ENCODE data around the gene TTC3.

Gene TTC3

GRCh38 chr21:37184784-37185593 is 111.9 kb downstream of the TTC3 start:
- no peak overlapping the region for H3K4me3 ChIP-seq (ENCODE audit: low read depth, low read length)
- TF ChIP-seq, protein P1, sequence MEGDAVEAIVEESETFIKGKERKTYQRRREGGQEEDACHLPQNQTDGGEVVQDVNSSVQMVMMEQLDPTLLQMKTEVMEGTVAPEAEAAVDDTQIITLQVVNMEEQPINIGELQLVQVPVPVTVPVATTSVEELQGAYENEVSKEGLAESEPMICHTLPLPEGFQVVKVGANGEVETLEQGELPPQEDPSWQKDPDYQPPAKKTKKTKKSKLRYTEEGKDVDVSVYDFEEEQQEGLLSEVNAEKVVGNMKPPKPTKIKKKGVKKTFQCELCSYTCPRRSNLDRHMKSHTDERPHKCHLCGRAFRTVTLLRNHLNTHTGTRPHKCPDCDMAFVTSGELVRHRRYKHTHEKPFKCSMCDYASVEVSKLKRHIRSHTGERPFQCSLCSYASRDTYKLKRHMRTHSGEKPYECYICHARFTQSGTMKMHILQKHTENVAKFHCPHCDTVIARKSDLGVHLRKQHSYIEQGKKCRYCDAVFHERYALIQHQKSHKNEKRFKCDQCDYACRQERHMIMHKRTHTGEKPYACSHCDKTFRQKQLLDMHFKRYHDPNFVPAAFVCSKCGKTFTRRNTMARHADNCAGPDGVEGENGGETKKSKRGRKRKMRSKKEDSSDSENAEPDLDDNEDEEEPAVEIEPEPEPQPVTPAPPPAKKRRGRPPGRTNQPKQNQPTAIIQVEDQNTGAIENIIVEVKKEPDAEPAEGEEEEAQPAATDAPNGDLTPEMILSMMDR (IDR thresholded peaks at IDR 0.05; ENCODE audit: borderline replicate concordance, insufficient read depth, low read depth, low read length) = no peak

- TF ChIP-seq, protein P1 (IDR thresholded peaks at IDR 0.05; ENCODE audit: borderline replicate concordance, insufficient read depth, low read depth, low read length) = no peak
- H3K4me3 ChIP-seq (ENCODE audit: low read depth, low read length) = no peak overlapping the region
Measured at GRCh38 chr21:37186983-37187382, 113.9 kb downstream of the TTC3 start.

DNA sequence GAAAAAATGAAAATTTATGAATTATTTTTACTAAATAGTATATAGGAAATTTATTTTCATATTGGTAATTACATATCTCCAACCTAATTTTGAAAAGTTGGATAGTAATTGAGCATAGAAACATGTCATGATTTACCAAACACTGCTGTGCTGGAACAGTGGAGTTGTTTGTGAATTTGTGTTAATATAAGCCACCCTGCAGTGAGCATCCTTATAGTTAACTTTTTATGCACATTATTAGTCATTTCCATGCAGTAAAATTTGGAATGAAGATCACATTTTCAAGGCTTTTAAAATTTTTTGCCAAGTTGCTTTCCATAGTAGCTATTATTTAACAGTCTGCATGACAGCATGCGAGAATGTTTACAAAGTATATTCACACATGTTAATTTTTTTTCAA is 115.8 kb downstream of the TTC3 start:
- no peak overlapping the region for H3K4me3 ChIP-seq (ENCODE audit: low read depth, low read length)
- TF ChIP-seq, protein P1 (IDR thresholded peaks at IDR 0.05; ENCODE audit: borderline replicate concordance, insufficient read depth, low read depth, low read length) = no peak

GRCh38 chr21:37192019-37192418 is 119.0 kb downstream of the TTC3 start:
- H3K4me3 ChIP-seq (ENCODE audit: low read depth, low read length) = no peak overlapping the region
- TF ChIP-seq, protein P1 (IDR thresholded peaks at IDR 0.05; ENCODE audit: borderline replicate concordance, insufficient read depth, low read depth, low read length) = no peak

GRCh38 chr21:37193006-37193405 is 120.0 kb downstream of the TTC3 start:
- TF ChIP-seq, protein P1 (IDR thresholded peaks at IDR 0.05; ENCODE audit: borderline replicate concordance, insufficient read depth, low read depth, low read length) = no peak
- no peak overlapping the region for H3K4me3 ChIP-seq (ENCODE audit: low read depth, low read length)

GRCh38 chr21:37193676-37194075 is 120.6 kb downstream of the TTC3 start:
- H3K4me3 ChIP-seq (ENCODE audit: low read depth, low read length) = no peak overlapping the region
- TF ChIP-seq, protein P1 (IDR thresholded peaks at IDR 0.05; ENCODE audit: borderline replicate concordance, insufficient read depth, low read depth, low read length) = no peak

DNA sequence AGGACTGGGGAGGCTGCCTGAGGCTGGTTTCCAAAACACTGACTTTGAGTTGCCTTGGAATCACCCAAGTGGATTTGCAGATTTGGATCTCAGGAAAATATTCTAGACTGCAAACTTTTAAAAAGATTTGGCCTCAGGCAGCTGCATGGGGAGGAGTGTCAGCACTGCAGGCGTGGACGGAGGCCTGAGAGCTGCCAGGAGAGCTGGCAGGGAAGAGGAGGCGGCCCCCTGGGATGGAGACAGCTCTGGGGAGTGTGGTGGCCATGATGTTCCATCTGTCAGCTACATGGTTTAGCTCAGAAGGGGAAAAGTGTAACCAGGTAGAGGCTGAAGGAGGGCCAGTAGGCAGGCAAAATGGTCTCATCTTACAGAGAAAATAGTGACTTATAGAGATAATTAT is 122.0 kb downstream of the TTC3 start:
- H3K4me3 ChIP-seq (ENCODE audit: low read depth, low read length) = no peak overlapping the region
- TF ChIP-seq, protein P1 (IDR thresholded peaks at IDR 0.05; ENCODE audit: borderline replicate concordance, insufficient read depth, low read depth, low read length) = no peak

Data from GM12875 (cell line).